Neural progenitor cell (in vitro differentiated cells): ENCODE results near the gene RTN1.

ENCODE experiments used
- CTCF ChIP-seq: fragments of 200-600 bp; sonication (generic); IDR thresholded peaks from 2 replicates; pipeline ENCODE4 v1.5.1; 2017; ENCODE audit warnings: antibody characterized with exemption, mild to moderate bottlenecking
- EZH2 ChIP-seq: fragments of 200-600 bp; sonication (generic); IDR thresholded peaks from 2 replicates; pipeline ENCODE4 v1.6.1; 2017; ENCODE audit warnings: antibody characterized with exemption, mild to moderate bottlenecking, moderate library complexity
- EZH2phosphoT487 ChIP-seq: fragments of 200-600 bp; sonication (generic); IDR thresholded peaks from 2 replicates; pipeline ENCODE4 v1.6.1; 2017; ENCODE audit warnings: antibody characterized with exemption

GRCh38 chr14:59782760-59783159 lies 87.8 kb downstream of the RTN1 start:
- TF ChIP-seq EZH2 (no peak), CTCF (no peak), EZH2phosphoT487 (no peak)
